CD4-positive, alpha-beta memory T cell (primary cell): ENCODE data around the gene FTSJ1. TPM values are rescaled to one million over a fixed set of nuclear protein-coding genes. Genes with fewer than 3 reads are reported as not detected.

Experiments
- CTCF ChIA-PET: fragments of 350-600 bp; sonication (Branson Sonifier 250); formaldehyde crosslinking; loops from one replicate; lab custom pipeline; 2021; ENCODE audit warnings: inconsistent platforms; ENCODE audit not compliant: partially characterized antibody; lab: Charles Lee
- POLR2A ChIA-PET: fragments of 350-600 bp; sonication (Branson Sonifier 250); formaldehyde crosslinking; loops from one replicate; lab custom pipeline; 2021; ENCODE audit not compliant: partially characterized antibody; lab: Charles Lee
- DNase-seq, 5 donors: peaks; one replicate each; pipeline versions ENCODE4 v3.0.0 to v3.0.0-alpha.2; 2020 to 2022; ENCODE audit warnings: mixed read lengths in 1 of 5
- H3K27ac ChIP-seq: one replicate; pipeline ENCODE4 v1.7.0; 2013; ENCODE audit warnings: low read depth, low read length
- H3K27me3 ChIP-seq: 2 replicates; pipeline ENCODE4 v1.7.0; 2013; ENCODE audit warnings: mild to moderate bottlenecking, low read length, moderate library complexity; ENCODE audit not compliant: insufficient read depth
- H3K36me3 ChIP-seq: 2 replicates; pipeline ENCODE4 v1.7.0; 2013; ENCODE audit warnings: mild to moderate bottlenecking, low read length, moderate library complexity; ENCODE audit not compliant: insufficient read depth
- H3K4me1 ChIP-seq: 2 replicates; pipeline ENCODE4 v1.7.0; 2013; ENCODE audit warnings: mild to moderate bottlenecking, low read length, moderate library complexity; ENCODE audit not compliant: insufficient read depth
- H3K4me3 ChIP-seq, 2 donors: one replicate each; pipeline ENCODE4 v1.7.0; 2013; ENCODE audit warnings: low read length in 2 of 2, mild to moderate bottlenecking in 1 of 2
- H3K9me3 ChIP-seq, 2 donors: one replicate each; pipeline ENCODE4 v1.7.0; 2013; ENCODE audit warnings: low read length in 2 of 2, control low read depth in 1 of 2; ENCODE audit not compliant: control insufficient read depth in 1 of 2
- H3K27ac Mint-ChIP-seq, 7 donors: one replicate each; pipeline ENCODE4 v1.8.0; 2020 to 2021; ENCODE audit warnings: mixed read lengths in 7 of 7, mild to moderate bottlenecking in 6 of 7, inconsistent platforms in 3 of 7, moderate library complexity in 3 of 7
- H3K27me3 Mint-ChIP-seq, 2 donors: one replicate each; pipeline ENCODE4 v1.8.0; 2020 to 2021; ENCODE audit warnings: mixed read lengths in 2 of 2
- H3K36me3 Mint-ChIP-seq, 2 donors: one replicate each; pipeline ENCODE4 v1.8.0; 2020 to 2021; ENCODE audit warnings: mixed read lengths in 2 of 2, inconsistent platforms in 1 of 2, mild to moderate bottlenecking in 1 of 2
- H3K4me1 Mint-ChIP-seq, 4 donors: one replicate each; pipeline ENCODE4 v1.8.0; 2020 to 2021; ENCODE audit warnings: mixed read lengths in 4 of 4, mild to moderate bottlenecking in 1 of 4
- H3K4me3 Mint-ChIP-seq, 8 donors: one replicate each; pipeline ENCODE4 v1.8.0; 2020 to 2021; ENCODE audit warnings: mixed read lengths in 8 of 8, mild to moderate bottlenecking in 7 of 8, moderate library complexity in 6 of 8, inconsistent platforms in 3 of 8
- H3K9me3 Mint-ChIP-seq, 8 donors: one replicate each; pipeline ENCODE4 v1.8.0; 2020 to 2021; ENCODE audit warnings: mixed read lengths in 8 of 8, mild to moderate bottlenecking in 5 of 8, inconsistent platforms in 3 of 8, moderate library complexity in 1 of 8
- intact Hi-C: fragments of 100-400 bp; cut with micrococcal nuclease; formaldehyde crosslinking; loops from one replicate; pipeline ENCODE4 v1.15.1; 2023
- polyA plus RNA-seq, 2 donors: library from polyadenylated mRNA; unstranded; fragments of 300-500 nt; fragmentation: Illumina TruSeq; gene quantifications; one replicate each; pipeline ENCODE4 v1.2.3, GENCODE V29; 2021
- total RNA-seq, 2 experiments: library from RNA; stranded (reverse); gene quantifications; one replicate each; pipeline ENCODE4 v1.2.3, GENCODE V29; 2021

Gene FTSJ1
- total and polyA plus RNA-seq, 4 experiments from 2014 or later, result 48.1 to 92.2 (median 61.8) TPM

DNA sequence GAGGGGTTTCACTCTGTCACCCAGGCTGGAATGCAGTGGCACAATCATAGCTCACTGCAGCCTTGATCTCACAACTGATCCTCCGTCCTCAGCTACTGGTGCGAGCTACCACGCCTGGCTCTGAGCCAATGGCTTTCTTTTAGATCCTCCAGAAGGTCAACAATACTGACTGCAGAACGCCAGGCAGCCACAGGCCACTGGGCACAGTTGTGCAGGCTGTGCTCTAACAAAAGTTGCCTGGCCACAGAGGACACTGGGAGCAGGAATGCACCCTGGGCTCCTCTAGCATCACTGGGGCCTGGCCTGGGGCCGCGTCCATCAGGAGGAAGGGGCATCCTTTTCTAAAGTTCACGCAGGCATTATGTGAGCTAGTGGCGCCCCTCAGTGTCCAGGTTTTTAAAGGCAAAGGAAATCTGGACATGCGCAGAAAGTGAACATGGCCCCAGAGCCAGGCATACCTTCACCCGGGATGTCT is 17.9 kb downstream of the FTSJ1 start:
- CTCF ChIA-PET, result interaction anchor here (1.5 kb wide), 1 partner anchor 412 kb away, joined by 6 read pairs; no protein-coding TSS in a partner anchor
- intact Hi-C loops, result no loop called here

DNA sequence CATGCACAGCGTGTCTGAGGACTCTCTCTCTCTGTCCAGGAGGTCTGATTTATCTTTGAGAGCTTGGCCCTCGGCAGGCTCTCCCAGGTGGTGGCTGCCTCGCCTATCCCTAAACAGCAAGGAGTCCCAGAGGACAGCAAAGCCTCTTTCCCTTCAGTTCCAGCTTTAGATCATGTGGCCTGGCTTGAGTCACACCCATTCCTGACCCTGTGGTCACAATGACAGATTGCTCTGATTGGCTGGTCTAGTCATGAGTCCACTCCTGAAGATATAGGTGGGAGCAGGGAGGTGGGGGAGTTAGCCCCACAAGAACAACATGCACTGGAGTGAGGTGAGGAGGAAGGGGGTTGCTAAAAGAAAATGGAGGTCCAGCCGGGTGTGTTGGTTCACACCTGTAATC is 20.7 kb downstream of the FTSJ1 start:
- intact Hi-C loops, result no loop called here
- no peak overlapping the region for H3K27ac ChIP-seq
- H3K27ac Mint-ChIP-seq, result no peak overlapping the region
- H3K4me3 ChIP-seq, result no peak overlapping the region
- peaks cover 0 to 3% (median 0%) of the 10 kb centered on the region in 8 donors for H3K9me3 Mint-ChIP-seq
- no peak overlapping the region for H3K4me3 Mint-ChIP-seq
- H3K36me3 Mint-ChIP-seq, result no peaks in the 10 kb centered on the region
- no peaks in the 10 kb centered on the region for H3K27me3 ChIP-seq
- no peaks in the 10 kb centered on the region for H3K9me3 ChIP-seq
- peaks cover 0 to 2% of the 10 kb centered on the region in 2 donors for H3K27me3 Mint-ChIP-seq
- CTCF ChIA-PET, result no interaction called here
- H3K4me1 Mint-ChIP-seq, result peaks cover 0 to 3% (median 0%) of the 10 kb centered on the region in 4 donors
- POLR2A ChIA-PET, result no interaction called here
- DNase-seq, result no peak
- no peaks in the 10 kb centered on the region for H3K4me1 ChIP-seq
- no peaks in the 10 kb centered on the region for H3K36me3 ChIP-seq

More for the DNA sequence above, 17.9 kb downstream of the FTSJ1 start:
- Histone ChIP-seq H3K4me3 (no peak overlapping the region), H3K27ac (no peak overlapping the region), H3K27me3 (no peaks in the 10 kb centered on the region), H3K9me3 (no peaks in the 10 kb centered on the region), H3K36me3 (no peaks in the 10 kb centered on the region), H3K4me1 (no peaks in the 10 kb centered on the region)
- POLR2A ChIA-PET, result interaction anchor here (0.6 kb wide), 1 partner anchor 46 kb away, joined by 3 read pairs; no protein-coding TSS in a partner anchor
- H3K4me1 Mint-ChIP-seq, result no peaks in the 10 kb centered on the region
- no peak overlapping the region for H3K27ac Mint-ChIP-seq
- no peak for DNase-seq
- no peak overlapping the region for H3K4me3 Mint-ChIP-seq
- no peaks in the 10 kb centered on the region for H3K36me3 Mint-ChIP-seq
- H3K9me3 Mint-ChIP-seq, result peaks cover 0 to 3% (median 0%) of the 10 kb centered on the region in 8 donors
- peaks cover 0 to 2% of the 10 kb centered on the region in 2 donors for H3K27me3 Mint-ChIP-seq

DNA sequence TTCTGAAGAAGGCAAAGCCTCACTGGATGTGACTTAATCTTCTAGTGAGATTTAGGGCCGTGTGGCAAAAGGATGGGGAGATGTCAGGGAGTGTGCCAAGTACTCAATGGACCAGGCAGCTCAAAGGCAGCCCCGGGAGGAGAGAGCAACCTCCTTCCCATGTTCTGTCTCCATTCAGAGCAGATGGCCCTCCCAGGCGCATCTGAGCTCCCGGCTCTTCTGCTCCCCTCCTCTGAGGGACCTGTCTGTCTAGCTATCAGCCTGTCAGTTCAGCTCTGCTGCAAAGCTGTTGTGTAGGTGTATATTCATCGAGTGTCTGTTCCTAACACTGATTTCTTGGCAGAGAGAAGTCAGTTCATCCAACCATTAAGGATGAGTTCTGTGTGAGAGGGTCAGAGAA is 21.9 kb downstream of the FTSJ1 start:
- intact Hi-C loops, result no loop called here
- no peaks in the 10 kb centered on the region for H3K27me3 ChIP-seq
- no peak for DNase-seq
- peaks cover 0 to 3% (median 0%) of the 10 kb centered on the region in 8 donors for H3K9me3 Mint-ChIP-seq
- POLR2A ChIA-PET, result no interaction called here
- H3K36me3 ChIP-seq, result no peaks in the 10 kb centered on the region
- H3K4me3 Mint-ChIP-seq, result no peak overlapping the region
- CTCF ChIA-PET, result no interaction called here
- H3K36me3 Mint-ChIP-seq, result no peaks in the 10 kb centered on the region
- no peak overlapping the region for H3K27ac Mint-ChIP-seq
- H3K4me1 ChIP-seq, result no peaks in the 10 kb centered on the region
- H3K9me3 ChIP-seq, result no peaks in the 10 kb centered on the region
- no peak overlapping the region for H3K4me3 ChIP-seq
- no peak overlapping the region for H3K27ac ChIP-seq
- peaks cover 0 to 3% (median 0%) of the 10 kb centered on the region in 4 donors for H3K4me1 Mint-ChIP-seq
- peaks cover 0 to 2% of the 10 kb centered on the region in 2 donors for H3K27me3 Mint-ChIP-seq

DNA sequence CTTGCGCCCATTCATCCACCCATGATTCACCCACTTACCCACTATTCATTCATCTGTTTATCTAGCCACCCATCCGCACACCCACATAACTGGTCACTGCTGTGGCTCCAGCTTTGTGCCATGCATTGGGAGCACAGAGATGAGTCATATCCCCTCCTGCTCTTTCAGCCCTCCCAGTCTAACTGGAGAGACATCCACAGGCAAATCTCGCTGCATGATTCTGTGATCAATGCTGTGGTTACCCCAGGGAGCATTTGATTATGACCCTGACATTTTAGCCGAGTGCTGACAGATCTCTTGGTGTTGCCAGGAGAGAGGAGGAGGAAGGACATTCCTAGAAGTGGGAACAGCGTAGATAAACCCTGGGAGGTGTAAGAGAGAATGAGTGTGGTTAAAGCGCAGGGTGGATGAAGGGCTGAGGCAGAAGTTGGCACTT is 22.4 kb downstream of the FTSJ1 start:
- H3K4me3 ChIP-seq, result no peak overlapping the region
- Mint-ChIP-seq H3K4me1 (peaks cover 0 to 3% (median 0%) of the 10 kb centered on the region in 4 donors), H3K4me3 (no peak overlapping the region), H3K36me3 (no peaks in the 10 kb centered on the region), H3K9me3 (peaks cover 0 to 3% (median 0%) of the 10 kb centered on the region in 8 donors), H3K27ac (no peak overlapping the region), H3K27me3 (peaks cover 0 to 2% of the 10 kb centered on the region in 2 donors)
- CTCF ChIA-PET, result no interaction called here
- no peaks in the 10 kb centered on the region for H3K9me3 ChIP-seq
- H3K36me3 ChIP-seq, result no peaks in the 10 kb centered on the region
- DNase-seq, result no peak
- H3K27ac ChIP-seq, result no peak overlapping the region
- intact Hi-C loops, result no loop called here
- H3K4me1 ChIP-seq, result no peaks in the 10 kb centered on the region
- no peaks in the 10 kb centered on the region for H3K27me3 ChIP-seq
- POLR2A ChIA-PET, result no interaction called here

DNA sequence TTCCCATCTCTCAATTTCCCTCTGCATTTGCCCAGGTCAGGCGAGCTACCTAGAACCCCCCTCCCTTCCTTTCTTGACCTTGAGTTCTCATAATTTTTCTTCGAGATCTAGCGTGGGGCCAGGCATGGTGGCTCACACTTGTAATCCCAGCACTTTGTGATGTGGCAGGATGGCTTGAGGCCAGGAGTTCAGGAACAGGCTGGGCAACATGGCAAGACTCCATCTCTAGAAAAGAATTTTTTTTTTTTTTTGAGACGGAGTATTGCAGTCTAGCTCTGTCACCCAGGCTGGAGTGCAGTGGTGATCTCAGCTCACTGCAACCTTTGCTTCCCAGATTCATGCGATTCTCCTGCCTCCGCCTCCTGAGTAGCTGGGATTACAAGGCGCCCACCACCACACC is 28.3 kb downstream of the FTSJ1 start:
- Mint-ChIP-seq H3K4me3 (no peak overlapping the region), H3K27me3 (no peaks in the 10 kb centered on the region), H3K36me3 (peaks cover 0 to 1% of the 10 kb centered on the region in 2 donors), H3K4me1 (peaks cover 0 to 7% (median 2%) of the 10 kb centered on the region in 4 donors), H3K27ac (no peak overlapping the region), H3K9me3 (peaks cover 0 to under 1% (median 0%) of the 10 kb centered on the region in 8 donors)
- intact Hi-C loops, result no loop called here
- DNase-seq, result no peak
- Histone ChIP-seq H3K27me3 (no peaks in the 10 kb centered on the region), H3K27ac (no peak overlapping the region), H3K4me3 (no peak overlapping the region), H3K36me3 (no peaks in the 10 kb centered on the region), H3K4me1 (peaks cover under 1% of the 10 kb centered on the region), H3K9me3 (no peaks in the 10 kb centered on the region)
- CTCF ChIA-PET, result no interaction called here
- POLR2A ChIA-PET, result no interaction called here

DNA sequence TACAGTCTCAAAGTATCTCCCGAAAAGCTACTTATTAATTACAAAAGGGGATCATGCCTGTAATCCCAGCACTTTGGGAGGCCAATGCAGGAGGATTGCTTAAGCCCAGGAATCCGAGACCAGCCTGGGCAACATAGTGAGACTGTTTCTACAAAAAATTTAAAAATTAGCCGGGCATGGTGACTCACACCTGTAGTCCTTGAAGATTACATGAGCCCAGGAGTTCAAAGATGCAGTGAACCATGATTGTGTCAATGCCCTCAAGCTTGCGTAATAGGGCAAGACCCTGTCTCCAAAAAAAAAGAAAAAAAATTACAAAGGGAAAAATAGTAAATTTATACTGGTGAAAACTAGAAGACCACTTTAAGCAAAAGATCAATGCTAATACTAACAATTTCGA is 29.5 kb downstream of the FTSJ1 start:
- no peaks in the 10 kb centered on the region for H3K27me3 Mint-ChIP-seq
- peaks cover 0 to 4% of the 10 kb centered on the region in 2 donors for H3K36me3 Mint-ChIP-seq
- H3K36me3 ChIP-seq, result no peaks in the 10 kb centered on the region
- H3K4me3 ChIP-seq, result no peak overlapping the region
- H3K27ac ChIP-seq, result no peak overlapping the region
- ChIA-PET CTCF (no interaction called here), POLR2A (no interaction called here)
- no peak overlapping the region for H3K4me3 Mint-ChIP-seq
- intact Hi-C loops, result no loop called here
- H3K9me3 Mint-ChIP-seq, result peaks cover 0 to 1% (median 0%) of the 10 kb centered on the region in 8 donors
- DNase-seq, result no peak
- no peak overlapping the region for H3K27ac Mint-ChIP-seq
- peaks cover 5 to 12% (median 8%) of the 10 kb centered on the region in 4 donors for H3K4me1 Mint-ChIP-seq
- H3K9me3 ChIP-seq, result no peaks in the 10 kb centered on the region
- no peaks in the 10 kb centered on the region for H3K27me3 ChIP-seq
- peaks cover 13% of the 10 kb centered on the region for H3K4me1 ChIP-seq

DNA sequence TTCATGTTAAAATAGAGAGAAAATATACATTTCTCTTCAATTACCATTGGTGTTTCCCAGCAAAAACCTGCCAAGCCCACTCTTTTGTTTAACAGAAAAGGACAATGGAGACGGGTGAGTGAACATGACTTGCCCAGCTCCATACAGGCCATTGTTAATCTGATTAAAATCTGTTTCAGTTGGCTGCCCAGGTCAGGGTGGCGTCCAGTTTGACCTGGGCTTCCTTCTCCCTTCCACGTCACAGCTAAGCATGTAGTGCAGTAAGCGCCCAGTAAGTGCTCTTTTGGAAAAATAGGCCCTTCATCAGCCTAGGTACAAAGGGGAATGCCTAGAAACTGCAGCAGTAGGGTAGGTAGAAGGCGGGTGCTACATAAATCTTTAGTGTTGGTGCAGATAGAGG is 31.2 kb downstream of the FTSJ1 start:
- H3K4me1 ChIP-seq, result peaks cover 16% of the 10 kb centered on the region
- Mint-ChIP-seq H3K36me3 (peaks cover 0 to 8% of the 10 kb centered on the region in 2 donors), H3K27ac (peak overlapping the region in 1 of 7 donors; percentile 52), H3K4me1 (peaks cover 10 to 23% (median 12%) of the 10 kb centered on the region in 4 donors), H3K4me3 (peak overlapping the region in 6 of 8 donors; percentile 3 to 31 (median 12)), H3K9me3 (peaks cover 0 to 1% (median 0%) of the 10 kb centered on the region in 8 donors), H3K27me3 (no peaks in the 10 kb centered on the region)
- intact Hi-C loops, result no loop called here
- H3K27ac ChIP-seq, result no peak overlapping the region
- no peak for DNase-seq
- POLR2A ChIA-PET, result interaction anchor here (3.1 kb wide), 1 partner anchor 14 kb away, joined by 19 read pairs; the partner anchor contains the start of gene EBP
- H3K36me3 ChIP-seq, result no peaks in the 10 kb centered on the region
- no peaks in the 10 kb centered on the region for H3K9me3 ChIP-seq
- H3K4me3 ChIP-seq, result no peak overlapping the region
- no peaks in the 10 kb centered on the region for H3K27me3 ChIP-seq
- CTCF ChIA-PET, result no interaction called here
